GM06990 (cell line): ENCODE measurements around the gene MRO.
"Not testable (repeated sequence)": the region's sequence is repeated elsewhere in the genome, so short reads cannot be mapped to it uniquely, and the experiment has no call there.

Source experiments
- DNase-seq: peaks from one replicate; pipeline ENCODE4 v3.0.0-alpha.2; 2011; ENCODE audit not compliant: insufficient read length; ENCODE audit errors: extremely low read depth
- H3K27me3 ChIP-seq: replicated peaks from 2 replicates; pipeline ENCODE4 v1.6.0; 2011; ENCODE audit warnings: low read length; ENCODE audit not compliant: control insufficient read depth, insufficient read depth
- H3K36me3 ChIP-seq: 2 replicates; pipeline ENCODE4 v1.5.1; 2011; ENCODE audit warnings: low read length; ENCODE audit not compliant: control insufficient read depth, insufficient read depth
- H3K4me3 ChIP-seq: replicated peaks from 2 replicates; pipeline ENCODE4 v1.5.1; 2011; ENCODE audit warnings: low read depth, mild to moderate bottlenecking, control low read depth, low read length
- CTCF ChIP-seq: IDR thresholded peaks from 2 replicates; pipeline ENCODE4 v1.5.1; 2011; ENCODE audit warnings: low read length, control low read depth, mild to moderate bottlenecking, inconsistent platforms; ENCODE audit not compliant: insufficient read depth, poor library complexity, severe bottlenecking

MRO gene

GRCh38 chr18:50790948-50791347, 28.9 kb downstream of the MRO start:
- DNase-seq: no peak
- Histone ChIP-seq H3K36me3 (no peaks in the 10 kb centered on the region), H3K27me3 (no peaks in the 10 kb centered on the region; the same call in 1 of the 2 replicates), H3K4me3 (no peak overlapping the region)
- no peak for TF ChIP-seq CTCF

GRCh38 chr18:50790241-50790640, 29.6 kb downstream of the MRO start:
- H3K36me3 ChIP-seq: no peaks in the 10 kb centered on the region
- no peak for TF ChIP-seq CTCF
- no peak for DNase-seq
- H3K27me3 ChIP-seq: no peaks in the 10 kb centered on the region; the same call in 1 of the 2 replicates
- H3K4me3 ChIP-seq: no peak overlapping the region

- no peak overlapping the region for H3K4me3 ChIP-seq
- TF ChIP-seq CTCF: no peak
- no peak for DNase-seq
- H3K36me3 ChIP-seq: no peaks in the 10 kb centered on the region
- H3K27me3 ChIP-seq: no peaks in the 10 kb centered on the region; the same call in 1 of the 2 replicates
These were observed 31.5 kb downstream of the MRO start for GRCh38 chr18:50788284-50788683.

GRCh38 chr18:50786864-50787263, 33.0 kb downstream of the MRO start:
- no peak for DNase-seq
- no peak for TF ChIP-seq CTCF

GRCh38 chr18:50783553-50783952, 36.3 kb downstream of the MRO start:
- no peak overlapping the region for H3K4me3 ChIP-seq
- no peaks in the 10 kb centered on the region for H3K36me3 ChIP-seq
- DNase-seq: no peak
- no peak for TF ChIP-seq CTCF
- H3K27me3 ChIP-seq: no peaks in the 10 kb centered on the region; the same call in 1 of the 2 replicates

More at GRCh38 chr18:50786864-50787263, 33.0 kb downstream of the MRO start:
- no peaks in the 10 kb centered on the region; the same call in 1 of the 2 replicates for H3K27me3 ChIP-seq
- H3K4me3 ChIP-seq: no peak overlapping the region
- no peaks in the 10 kb centered on the region for H3K36me3 ChIP-seq

- DNase-seq, H3K4me3 ChIP-seq, H3K36me3 ChIP-seq, H3K27me3 ChIP-seq: not testable (repeated sequence)
These were observed 40.8 kb downstream of the MRO start for GRCh38 chr18:50779021-50779420.
